A549 (cell line): ENCODE measurements around the gene TEX22. TPM values are rescaled to one million over a fixed set of nuclear protein-coding genes. Genes with fewer than 3 reads are reported as not detected.

Source experiments
- ATAC-seq, 2 experiments: fragments of 200-7000 bp in 1 of 2; fragments of >200 bp in 1 of 2; cut with Nextera tagmentation in 1 of 2; cut with Tn5 transposase in 1 of 2; 3 replicates each; pipeline versions ENCODE4 v1.8.0 to v1.9.1; 2018 to 2020; ENCODE audit warnings: mild to moderate bottlenecking in 1 of 2, moderate library complexity in 1 of 2
- CTCF ChIA-PET: fragments of 300-600 bp; sonication (Branson Sonifier 250); formaldehyde crosslinking; extraction: SDS; loops from one replicate; lab custom pipeline; 2021; ENCODE audit warnings: antibody characterized with exemption, inconsistent platforms; lab: Yijun Ruan, JAX
- POLR2A ChIA-PET: fragments of 350-600 bp; formaldehyde crosslinking; extraction: SDS; loops from one replicate; lab custom pipeline; 2021; ENCODE audit warnings: antibody characterized with exemption, inconsistent platforms; lab: Yijun Ruan, JAX
- DNase-seq, 2 experiments: peaks; one replicate each; pipeline versions ENCODE4 v3.0.0 to v3.0.0-alpha.2; 2011 to 2016; ENCODE audit warnings: low read depth in 1 of 2, low spot score in 1 of 2
- FAIRE-seq: peaks from 2 replicates; lab custom pipeline; 2011; peaks lifted over from hg19 to GRCh38; lab: Jason Lieb, UNC
- H3K27ac ChIP-seq, 2 experiments: fragments of >200 bp; sonication (Bioruptor Twin); formaldehyde crosslinking; 3 replicates each; pipeline ENCODE4 v1.5.1; 2016 to 2017
- H3K4me1 ChIP-seq: fragments of >200 bp; sonication (Bioruptor Twin); formaldehyde crosslinking; 3 replicates; pipeline ENCODE4 v1.6.1; 2016
- H3K4me2 ChIP-seq: fragments of >200 bp; sonication (Bioruptor Twin); formaldehyde crosslinking; 3 replicates; pipeline ENCODE4 v1.6.1; 2016
- H3K4me3 ChIP-seq: fragments of >200 bp; sonication (Bioruptor Twin); formaldehyde crosslinking; 3 replicates; pipeline ENCODE4 v1.5.1; 2016
- H3K9me3 ChIP-seq: fragments of >200 bp; sonication (Bioruptor Twin); formaldehyde crosslinking; 3 replicates; pipeline ENCODE4 v1.6.1; 2016
- CEBPB ChIP-seq, 2 experiments: fragments of >200 bp in 1 of 2; sonication (Bioruptor Twin) in 1 of 2; formaldehyde crosslinking in 1 of 2; IDR thresholded peaks; 2 replicates each; pipeline ENCODE4 v1.6.1; 2012 to 2016
- ESRRA ChIP-seq: fragments of 150-350 bp; IDR thresholded peaks from 2 replicates; pipeline ENCODE4 v1.6.1; 2014; ENCODE audit warnings: mild to moderate bottlenecking, low read length, borderline replicate concordance
- FOSB ChIP-seq: fragments of 250-450 bp; sonication (Bioruptor Pico); IDR thresholded peaks from 2 replicates; pipeline ENCODE4 v1.5.0; 2020; ENCODE audit warnings: mild to moderate bottlenecking, moderate library complexity
- FOSL2 ChIP-seq, 2 experiments: fragments of 450-650 bp in 1 of 2; fragments of >200 bp in 1 of 2; sonication (Bioruptor Twin) in 1 of 2; formaldehyde crosslinking; IDR thresholded peaks; 2 replicates each; pipeline versions ENCODE4 v1.5.0 to v1.6.1; 2016 to 2020; ENCODE audit warnings: mild to moderate bottlenecking in 1 of 2, moderate library complexity in 1 of 2
- GATA3 ChIP-seq: IDR thresholded peaks from 2 replicates; pipeline ENCODE4 v1.6.1; 2012; ENCODE audit warnings: borderline replicate concordance
- HEYL ChIP-seq: fragments of 250-450 bp; sonication (Bioruptor Pico); IDR thresholded peaks from 2 replicates; pipeline ENCODE4 v1.8.0; 2021; ENCODE audit warnings: mild to moderate bottlenecking, moderate library complexity
- HOXA7 ChIP-seq: fragments of 250-450 bp; sonication (Bioruptor Pico); IDR thresholded peaks from 2 replicates; pipeline ENCODE4 v1.5.0; 2020; ENCODE audit warnings: mild to moderate bottlenecking, moderate library complexity
- HOXB5 ChIP-seq: fragments of 250-450 bp; sonication (Bioruptor Pico); IDR thresholded peaks from 2 replicates; pipeline ENCODE4 v1.5.0; 2020; ENCODE audit warnings: mild to moderate bottlenecking, moderate library complexity
- MYC ChIP-seq: IDR thresholded peaks from 2 replicates; pipeline ENCODE4 v1.6.1; 2012; ENCODE audit warnings: mild to moderate bottlenecking, inconsistent platforms, low read length, improper control_type of control experiment, borderline replicate concordance
- PHF8 ChIP-seq: fragments of 200-600 bp; sonication (generic); IDR thresholded peaks from 2 replicates; pipeline ENCODE4 v1.6.1; 2016; ENCODE audit warnings: low read depth, mild to moderate bottlenecking, antibody characterized with exemption, moderate library complexity, borderline replicate concordance
- POLR2AphosphoS2 ChIP-seq: conservative IDR thresholded peaks from 2 replicates; pipeline ENCODE4 v1.6.1; 2012; ENCODE audit warnings: low read length, improper control_type of control experiment, inconsistent platforms
- RAD21 ChIP-seq, 2 experiments: fragments of >200 bp in 1 of 2; sonication (Bioruptor Twin) in 1 of 2; formaldehyde crosslinking in 1 of 2; IDR thresholded peaks in 1 of 2; conservative IDR thresholded peaks in 1 of 2; 2 replicates in 1 of 2; 3 replicates in 1 of 2; pipeline ENCODE4 v1.6.1; 2012 to 2018; ENCODE audit warnings: inconsistent platforms in 1 of 2
- RCOR1 ChIP-seq: fragments of 150-350 bp; IDR thresholded peaks from 2 replicates; pipeline ENCODE4 v1.6.1; 2014; ENCODE audit warnings: antibody characterized with exemption, low read length, low read depth
- RFX5 ChIP-seq: fragments of 450-650 bp; IDR thresholded peaks from 2 replicates; pipeline ENCODE4 v1.7.1; 2014; ENCODE audit warnings: antibody characterized with exemption, mild to moderate bottlenecking, moderate library complexity
- SMC3 ChIP-seq: fragments of >200 bp; sonication (Bioruptor Twin); formaldehyde crosslinking; IDR thresholded peaks from 3 replicates; pipeline ENCODE4 v1.6.1; 2018; ENCODE audit warnings: inconsistent platforms
- TP53 ChIP-seq: fragments of 250-450 bp; sonication (Bioruptor Pico); IDR thresholded peaks from 2 replicates; pipeline ENCODE4 v1.5.0; 2021; ENCODE audit warnings: mild to moderate bottlenecking, moderate library complexity
- ZC3H11A ChIP-seq: fragments of 450-650 bp; IDR thresholded peaks from 2 replicates; pipeline ENCODE4 v1.6.1; 2014; ENCODE audit warnings: antibody characterized with exemption, mild to moderate bottlenecking
- ZNF302 ChIP-seq: fragments of 250-450 bp; sonication (Bioruptor Pico); IDR thresholded peaks from 2 replicates; pipeline ENCODE4 v1.9.0; 2021; ENCODE audit warnings: inconsistent platforms, mild to moderate bottlenecking, moderate library complexity
- ZSCAN20 ChIP-seq: fragments of 250-450 bp; sonication (Bioruptor Pico); IDR thresholded peaks from 2 replicates; pipeline ENCODE4 v1.8.0; 2022; ENCODE audit warnings: mild to moderate bottlenecking, moderate library complexity
- WGBS: methylation state at CpG from one replicate; pipeline ENCODE4 v1.1.6; 2017; ENCODE audit errors: missing lambda C conversion rate; 5-methylcytosine and 5-hydroxymethylcytosine counted together
- polyA plus RNA-seq, 4 experiments: library from polyadenylated mRNA; depleted of rRNA in 3 of 4; stranded (reverse); fragments of >200 nt; fragmentation: RNase III in 1 of 4; extraction: RNeasy Plus Mini Kit Qiagen cat#74134 plus additional on column Dnase treatment in 1 of 4; gene quantifications; 2 replicates in 3 of 4; 3 replicates in 1 of 4; pipeline ENCODE4 v1.2.3, GENCODE V29; 2011 to 2017
- TF ChIP-seq, protein P1 (sequence below): fragments of 250-450 bp; sonication (Bioruptor Pico); IDR thresholded peaks from 2 replicates; pipeline ENCODE4 v1.5.0; 2021; ENCODE audit warnings: mild to moderate bottlenecking, moderate library complexity, borderline replicate concordance
- TF ChIP-seq, protein P2 (sequence below): fragments of 250-450 bp; sonication (Bioruptor Pico); IDR thresholded peaks from 2 replicates; pipeline ENCODE4 v1.5.0; 2020; ENCODE audit warnings: low read depth, mild to moderate bottlenecking, moderate library complexity
- TF ChIP-seq, protein P3 (sequence below): IDR thresholded peaks from 2 replicates; pipeline ENCODE4 v1.6.1; 2012
- TF ChIP-seq, protein P4 (sequence below): fragments of >200 bp; sonication (Bioruptor Twin); formaldehyde crosslinking; IDR thresholded peaks from 3 replicates; pipeline ENCODE4 v1.5.1; 2016

Gene TEX22
- polyA plus RNA-seq, 2 of the 4 experiments (the other 2 are of a cell fraction), result 0.06 to 0.23 TPM

DNA sequence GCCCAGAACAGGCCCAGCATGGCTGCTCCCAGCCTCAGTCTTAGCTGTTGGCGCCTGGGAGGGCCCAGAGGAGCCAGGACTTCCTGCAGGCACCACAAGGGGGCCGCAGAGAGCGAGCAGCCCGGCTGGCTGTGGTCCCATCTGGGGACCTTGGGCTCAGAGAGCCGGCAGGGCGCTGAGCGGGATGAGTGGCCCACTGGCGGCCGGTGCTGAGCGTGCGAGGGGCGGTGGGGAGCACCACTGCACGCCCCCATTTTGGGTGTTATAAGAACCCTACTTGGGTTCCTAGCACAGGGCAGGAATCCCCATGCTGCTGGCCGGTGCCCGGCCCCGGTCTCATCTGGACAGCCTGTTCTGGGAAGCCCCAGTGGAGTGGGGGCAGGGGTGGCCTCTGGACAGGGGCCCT, 50.4 kb downstream of the TEX22 start:
- 71% methylated on average over 7 of the region's 16 CpGs for WGBS
- Histone ChIP-seq H3K4me1 (0 out of 3 replicates have a peak, but pooled peaks cover 6% of the 10 kb centered on the region), H3K27ac (peak overlapping the region in 1 of 2 experiments; percentile 29; a peak in 3 of 6 replicates), H3K9me3 (no peaks in the 10 kb centered on the region), H3K4me3 (no peak overlapping the region), H3K4me2 (no peak overlapping the region)
- ATAC-seq (peak; percentile 83 to 93), DNase-seq (peak; percentile 67 to 87), FAIRE-seq (no peak)
- ChIA-PET CTCF (interaction anchor here (0.6 to 2.7 kb wide), 24 partner anchors 8 to 84 kb away, joined by 3 to 29 read pairs (median 3); partner anchors contain the start of gene CRIP1), POLR2A (interaction anchor here (1.9 kb wide), 1 partner anchor 32 kb away, joined by 5 read pairs; no protein-coding TSS in a partner anchor)
- TF ChIP-seq ZC3H11A, result no peak
- no peak for TF ChIP-seq HOXA7
- TF ChIP-seq, protein P1, sequence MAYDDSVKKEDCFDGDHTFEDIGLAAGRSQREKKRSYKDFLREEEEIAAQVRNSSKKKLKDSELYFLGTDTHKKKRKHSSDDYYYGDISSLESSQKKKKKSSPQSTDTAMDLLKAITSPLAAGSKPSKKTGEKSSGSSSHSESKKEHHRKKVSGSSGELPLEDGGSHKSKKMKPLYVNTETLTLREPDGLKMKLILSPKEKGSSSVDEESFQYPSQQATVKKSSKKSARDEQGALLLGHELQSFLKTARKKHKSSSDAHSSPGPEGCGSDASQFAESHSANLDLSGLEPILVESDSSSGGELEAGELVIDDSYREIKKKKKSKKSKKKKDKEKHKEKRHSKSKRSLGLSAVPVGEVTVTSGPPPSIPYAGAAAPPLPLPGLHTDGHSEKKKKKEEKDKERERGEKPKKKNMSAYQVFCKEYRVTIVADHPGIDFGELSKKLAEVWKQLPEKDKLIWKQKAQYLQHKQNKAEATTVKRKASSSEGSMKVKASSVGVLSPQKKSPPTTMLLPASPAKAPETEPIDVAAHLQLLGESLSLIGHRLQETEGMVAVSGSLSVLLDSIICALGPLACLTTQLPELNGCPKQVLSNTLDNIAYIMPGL (CRISPR knock-in tag), result no peak
- no peak for TF ChIP-seq TP53
- no peak for TF ChIP-seq CEBPB (IDR thresholded peaks at IDR 0.05)
- TF ChIP-seq MYC, result no peak
- no peak for TF ChIP-seq HOXB5 (CRISPR knock-in tag)
- no peak for TF ChIP-seq ZSCAN20 (CRISPR knock-in tag)
- no peak for TF ChIP-seq PHF8
- TF ChIP-seq SMC3, result peak; percentile 71
- TF ChIP-seq FOSB, result no peak
- peak; percentile 52 to 54 for TF ChIP-seq RAD21 (conservative IDR thresholded peaks at IDR 0.05 in 1 of 2, IDR thresholded peaks at IDR 0.05 in 1 of 2)
- no peak for TF ChIP-seq HEYL (CRISPR knock-in tag)
- TF ChIP-seq GATA3, result 0 out of 2 replicates have a peak, but pooled peaks have one; percentile 10
- TF ChIP-seq POLR2AphosphoS2, result no peak
- TF ChIP-seq, protein P2, sequence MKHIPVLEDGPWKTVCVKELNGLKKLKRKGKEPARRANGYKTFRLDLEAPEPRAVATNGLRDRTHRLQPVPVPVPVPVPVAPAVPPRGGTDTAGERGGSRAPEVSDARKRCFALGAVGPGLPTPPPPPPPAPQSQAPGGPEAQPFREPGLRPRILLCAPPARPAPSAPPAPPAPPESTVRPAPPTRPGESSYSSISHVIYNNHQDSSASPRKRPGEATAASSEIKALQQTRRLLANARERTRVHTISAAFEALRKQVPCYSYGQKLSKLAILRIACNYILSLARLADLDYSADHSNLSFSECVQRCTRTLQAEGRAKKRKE (CRISPR knock-in tag), result no peak
- TF ChIP-seq ZNF302 (CRISPR knock-in tag), result no peak
- no peak for TF ChIP-seq RCOR1
- TF ChIP-seq, protein P3, sequence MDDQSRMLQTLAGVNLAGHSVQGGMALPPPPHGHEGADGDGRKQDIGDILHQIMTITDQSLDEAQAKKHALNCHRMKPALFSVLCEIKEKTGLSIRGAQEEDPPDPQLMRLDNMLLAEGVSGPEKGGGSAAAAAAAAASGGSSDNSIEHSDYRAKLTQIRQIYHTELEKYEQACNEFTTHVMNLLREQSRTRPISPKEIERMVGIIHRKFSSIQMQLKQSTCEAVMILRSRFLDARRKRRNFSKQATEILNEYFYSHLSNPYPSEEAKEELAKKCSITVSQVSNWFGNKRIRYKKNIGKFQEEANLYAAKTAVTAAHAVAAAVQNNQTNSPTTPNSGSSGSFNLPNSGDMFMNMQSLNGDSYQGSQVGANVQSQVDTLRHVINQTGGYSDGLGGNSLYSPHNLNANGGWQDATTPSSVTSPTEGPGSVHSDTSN, result no peak
- TF ChIP-seq FOSL2 (IDR thresholded peaks at IDR 0.05), result no peak
- no peak for TF ChIP-seq FOSL2 (CRISPR knock-in tag; IDR thresholded peaks at IDR 0.05)
- TF ChIP-seq RFX5, result no peak
- no peak for TF ChIP-seq ESRRA
- TF ChIP-seq, protein P4, sequence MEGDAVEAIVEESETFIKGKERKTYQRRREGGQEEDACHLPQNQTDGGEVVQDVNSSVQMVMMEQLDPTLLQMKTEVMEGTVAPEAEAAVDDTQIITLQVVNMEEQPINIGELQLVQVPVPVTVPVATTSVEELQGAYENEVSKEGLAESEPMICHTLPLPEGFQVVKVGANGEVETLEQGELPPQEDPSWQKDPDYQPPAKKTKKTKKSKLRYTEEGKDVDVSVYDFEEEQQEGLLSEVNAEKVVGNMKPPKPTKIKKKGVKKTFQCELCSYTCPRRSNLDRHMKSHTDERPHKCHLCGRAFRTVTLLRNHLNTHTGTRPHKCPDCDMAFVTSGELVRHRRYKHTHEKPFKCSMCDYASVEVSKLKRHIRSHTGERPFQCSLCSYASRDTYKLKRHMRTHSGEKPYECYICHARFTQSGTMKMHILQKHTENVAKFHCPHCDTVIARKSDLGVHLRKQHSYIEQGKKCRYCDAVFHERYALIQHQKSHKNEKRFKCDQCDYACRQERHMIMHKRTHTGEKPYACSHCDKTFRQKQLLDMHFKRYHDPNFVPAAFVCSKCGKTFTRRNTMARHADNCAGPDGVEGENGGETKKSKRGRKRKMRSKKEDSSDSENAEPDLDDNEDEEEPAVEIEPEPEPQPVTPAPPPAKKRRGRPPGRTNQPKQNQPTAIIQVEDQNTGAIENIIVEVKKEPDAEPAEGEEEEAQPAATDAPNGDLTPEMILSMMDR, result peak; percentile 67
